DOHH2 (cell line): ENCODE results near the gene ZNF728.
"Not testable (repeated sequence)": the region's sequence is repeated elsewhere in the genome, so short reads cannot be mapped to it uniquely, and the experiment has no call there.

Experiments
- H3F3A ChIP-seq: fragments of 200-600 bp; sonication (generic), shearing (Covaris generic); 2 replicates; pipeline ENCODE4 v1.6.0; 2016; ENCODE audit warnings: antibody characterized with exemption, mild to moderate bottlenecking; ENCODE audit not compliant: control insufficient read depth, insufficient read depth
- H3K27ac ChIP-seq: fragments of 200-600 bp; sonication (generic); 2 replicates; pipeline ENCODE4 v1.5.1; 2014; ENCODE audit warnings: low read depth, mild to moderate bottlenecking, low read length, moderate library complexity
- H3K27me3 ChIP-seq: fragments of 200-600 bp; sonication (generic); 2 replicates; pipeline ENCODE4 v1.6.1; 2014; ENCODE audit warnings: mild to moderate bottlenecking, low read length, mixed read lengths; ENCODE audit not compliant: control insufficient read depth
- H3K36me3 ChIP-seq: fragments of 200-600 bp; sonication (generic); 2 replicates; pipeline ENCODE4 v1.6.1; 2014; ENCODE audit warnings: mild to moderate bottlenecking, low read length, moderate library complexity, mixed read lengths; ENCODE audit not compliant: control insufficient read depth
- H3K4me1 ChIP-seq: fragments of 200-600 bp; sonication (generic); 2 replicates; pipeline ENCODE4 v1.6.1; 2014; ENCODE audit warnings: mild to moderate bottlenecking, low read length, mixed read lengths; ENCODE audit not compliant: control insufficient read depth
- H3K4me2 ChIP-seq: fragments of 200-600 bp; sonication (generic); 2 replicates; pipeline ENCODE4 v1.6.0; 2014; ENCODE audit warnings: mild to moderate bottlenecking, low read length, moderate library complexity
- H3K4me3 ChIP-seq: fragments of 200-600 bp; sonication (generic); 2 replicates; pipeline ENCODE4 v1.5.1; 2014; ENCODE audit warnings: mild to moderate bottlenecking, low read length, mixed read lengths
- H3K79me2 ChIP-seq: fragments of 200-600 bp; sonication (generic); 2 replicates; pipeline ENCODE4 v1.6.1; 2014; ENCODE audit warnings: mild to moderate bottlenecking, low read length, mixed read lengths; ENCODE audit not compliant: control insufficient read depth
- H3K9me2 ChIP-seq: fragments of 200-600 bp; sonication (generic); replicated peaks from 2 replicates; pipeline ENCODE4 v1.6.1; 2014; ENCODE audit warnings: mild to moderate bottlenecking, low read length, mixed read lengths; ENCODE audit not compliant: control insufficient read depth
- H3K9me3 ChIP-seq: fragments of 200-600 bp; sonication (generic); 2 replicates; pipeline ENCODE4 v1.6.1; 2014; ENCODE audit warnings: antibody characterized with exemption, low read length, mixed read lengths; ENCODE audit not compliant: control insufficient read depth, insufficient read depth
- H4K20me1 ChIP-seq: fragments of 200-600 bp; sonication (generic); 2 replicates; pipeline ENCODE4 v1.6.0; 2014; ENCODE audit warnings: low read depth, mild to moderate bottlenecking, antibody characterized with exemption, low read length, moderate library complexity; ENCODE audit not compliant: control insufficient read depth, insufficient read depth
- EZH2phosphoT487 ChIP-seq: fragments of 200-600 bp; sonication (generic); IDR thresholded peaks from 2 replicates; pipeline ENCODE4 v1.6.1; 2017; ENCODE audit warnings: borderline replicate concordance, mild to moderate bottlenecking, antibody characterized with exemption, low read length, moderate library complexity, mixed read lengths
- TF ChIP-seq, protein P1 (sequence below): fragments of 200-600 bp; sonication (generic); IDR thresholded peaks from one replicate; pipeline ENCODE4 v1.5.1; 2014; ENCODE audit warnings: antibody characterized with exemption, mild to moderate bottlenecking, low read depth, low read length; ENCODE audit not compliant: poor library complexity, severe bottlenecking

Gene ZNF728

GRCh38 chr19:22976248-22976647, 26.7 kb downstream of the ZNF728 start:
- no peaks in the 10 kb centered on the region for H3F3A ChIP-seq
- H3K27me3 ChIP-seq = no peaks in the 10 kb centered on the region
- peaks cover 37% of the 10 kb centered on the region; the same call in 1 of the 2 replicates for H3K9me3 ChIP-seq
- no peak overlapping the region for H3K27ac ChIP-seq
- H3K4me3 ChIP-seq = no peak overlapping the region
- no peaks in the 10 kb centered on the region for H3K79me2 ChIP-seq
- H3K4me1 ChIP-seq = no peaks in the 10 kb centered on the region
- H3K4me2 ChIP-seq = no peak overlapping the region
- H4K20me1 ChIP-seq = no peaks in the 10 kb centered on the region
- H3K36me3 ChIP-seq = no peaks in the 10 kb centered on the region
- H3K9me2 ChIP-seq = no peaks in the 10 kb centered on the region
- no peak for TF ChIP-seq EZH2phosphoT487
- TF ChIP-seq, protein P1, sequence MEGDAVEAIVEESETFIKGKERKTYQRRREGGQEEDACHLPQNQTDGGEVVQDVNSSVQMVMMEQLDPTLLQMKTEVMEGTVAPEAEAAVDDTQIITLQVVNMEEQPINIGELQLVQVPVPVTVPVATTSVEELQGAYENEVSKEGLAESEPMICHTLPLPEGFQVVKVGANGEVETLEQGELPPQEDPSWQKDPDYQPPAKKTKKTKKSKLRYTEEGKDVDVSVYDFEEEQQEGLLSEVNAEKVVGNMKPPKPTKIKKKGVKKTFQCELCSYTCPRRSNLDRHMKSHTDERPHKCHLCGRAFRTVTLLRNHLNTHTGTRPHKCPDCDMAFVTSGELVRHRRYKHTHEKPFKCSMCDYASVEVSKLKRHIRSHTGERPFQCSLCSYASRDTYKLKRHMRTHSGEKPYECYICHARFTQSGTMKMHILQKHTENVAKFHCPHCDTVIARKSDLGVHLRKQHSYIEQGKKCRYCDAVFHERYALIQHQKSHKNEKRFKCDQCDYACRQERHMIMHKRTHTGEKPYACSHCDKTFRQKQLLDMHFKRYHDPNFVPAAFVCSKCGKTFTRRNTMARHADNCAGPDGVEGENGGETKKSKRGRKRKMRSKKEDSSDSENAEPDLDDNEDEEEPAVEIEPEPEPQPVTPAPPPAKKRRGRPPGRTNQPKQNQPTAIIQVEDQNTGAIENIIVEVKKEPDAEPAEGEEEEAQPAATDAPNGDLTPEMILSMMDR = no peak

- not testable (repeated sequence) for H3F3A ChIP-seq, H3K9me2 ChIP-seq, H3K36me3 ChIP-seq, H3K79me2 ChIP-seq, H3K4me1 ChIP-seq, H3K4me2 ChIP-seq, H3K27ac ChIP-seq, H4K20me1 ChIP-seq, H3K4me3 ChIP-seq, H3K27me3 ChIP-seq
- peaks cover 37% of the 10 kb centered on the region; the same call in 1 of the 2 replicates for H3K9me3 ChIP-seq
Observed at GRCh38 chr19:22975546-22976136, 27.3 kb downstream of the ZNF728 start.

- Histone ChIP-seq H3K36me3 (no peaks in the 10 kb centered on the region), H3K9me2 (no peaks in the 10 kb centered on the region), H4K20me1 (no peaks in the 10 kb centered on the region), H3K27me3 (no peaks in the 10 kb centered on the region), H3K79me2 (no peaks in the 10 kb centered on the region), H3K27ac (no peak overlapping the region), H3F3A (no peaks in the 10 kb centered on the region), H3K9me3 (peaks cover 16% of the 10 kb centered on the region; the same call in 1 of the 2 replicates), H3K4me1 (no peaks in the 10 kb centered on the region), H3K4me3 (no peak overlapping the region), H3K4me2 (no peak overlapping the region)
- TF ChIP-seq EZH2phosphoT487 = no peak
- TF ChIP-seq, protein P1 = no peak
Observed at GRCh38 chr19:22945560-22945959, 57.4 kb downstream of the ZNF728 start.

DNA sequence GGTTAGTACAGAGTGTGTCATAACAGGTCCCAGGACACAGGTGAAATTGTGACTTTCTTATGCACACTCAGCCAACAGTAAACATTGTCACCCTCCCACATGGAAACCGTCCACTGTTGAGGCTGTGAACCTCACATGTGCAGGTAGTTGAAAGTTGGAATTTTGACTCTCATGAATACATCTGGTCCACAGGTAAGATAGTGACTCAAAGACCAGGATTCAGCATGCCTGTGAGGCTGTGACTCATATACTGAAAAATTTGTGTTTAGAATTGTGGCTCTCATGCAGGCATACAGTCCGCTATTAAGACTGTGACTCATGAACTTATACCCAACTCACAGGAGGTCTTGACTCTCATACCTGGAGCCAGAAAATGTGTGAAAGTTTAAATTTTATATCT, 67.8 kb downstream of the ZNF728 start:
- Histone ChIP-seq H3K9me2 (no peaks in the 10 kb centered on the region), H3K9me3 (peaks cover 4% of the 10 kb centered on the region; the same call in 1 of the 2 replicates), H3K36me3 (no peaks in the 10 kb centered on the region), H3K4me3 (no peak overlapping the region), H3K27ac (no peak overlapping the region), H3F3A (no peaks in the 10 kb centered on the region), H4K20me1 (no peaks in the 10 kb centered on the region), H3K4me1 (no peaks in the 10 kb centered on the region), H3K27me3 (no peaks in the 10 kb centered on the region), H3K79me2 (no peaks in the 10 kb centered on the region), H3K4me2 (no peak overlapping the region)
- TF ChIP-seq, protein P1 = no peak
- TF ChIP-seq EZH2phosphoT487 = no peak

DNA sequence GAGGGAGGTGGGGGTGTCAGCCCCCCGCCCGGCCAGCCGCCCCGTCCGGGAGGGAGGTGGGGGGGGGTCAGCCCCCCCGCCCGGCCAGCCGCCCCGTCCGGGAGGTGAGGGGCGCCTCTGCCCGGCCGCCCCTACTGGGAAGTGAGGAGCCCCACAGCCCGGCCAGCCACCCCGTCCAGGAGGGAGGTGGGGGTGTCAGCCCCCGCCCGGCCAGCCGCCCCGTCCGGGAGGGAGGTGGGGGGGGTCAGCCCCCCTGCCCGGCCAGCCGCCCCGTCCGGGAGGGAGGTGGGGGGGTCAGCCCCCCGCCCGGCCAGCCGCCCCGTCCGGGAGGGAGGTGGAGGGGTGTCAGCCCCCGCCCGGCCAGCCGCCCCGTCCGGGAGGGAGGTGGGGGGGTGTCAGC, 75.4 kb downstream of the ZNF728 start:
- not testable (repeated sequence) for H3K36me3 ChIP-seq, H3K4me3 ChIP-seq, H3K4me2 ChIP-seq, H3K27me3 ChIP-seq, H3K4me1 ChIP-seq, H3K79me2 ChIP-seq, H3K9me3 ChIP-seq, H3F3A ChIP-seq, H3K9me2 ChIP-seq, H4K20me1 ChIP-seq, H3K27ac ChIP-seq

DNA sequence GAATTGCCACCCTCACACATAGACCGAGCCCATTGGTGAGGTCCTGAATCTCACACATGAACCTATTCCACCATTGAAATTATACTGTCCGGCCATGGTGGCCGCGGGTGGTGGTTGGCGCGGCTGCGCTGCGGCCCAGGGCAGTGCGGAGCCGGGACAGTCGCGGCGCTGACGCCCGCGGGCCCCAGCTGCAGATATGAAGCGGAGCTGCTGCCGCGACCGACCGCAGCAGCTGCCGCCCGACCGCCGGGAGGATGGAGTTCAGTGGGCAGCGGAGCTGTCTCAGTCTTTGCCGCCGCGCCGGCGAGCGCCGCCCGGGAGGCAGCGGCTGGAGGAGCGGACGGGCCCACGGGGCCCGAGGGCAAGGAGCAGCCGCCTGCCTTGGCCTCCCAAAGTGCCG, 77.8 kb downstream of the ZNF728 start:
- H3K9me3 ChIP-seq, H3K36me3 ChIP-seq, H4K20me1 ChIP-seq: not testable (repeated sequence)

More for the DNA sequence above, 77.8 kb downstream of the ZNF728 start:
- H3K27me3 ChIP-seq, H3F3A ChIP-seq, H3K9me2 ChIP-seq, H3K4me2 ChIP-seq, H3K79me2 ChIP-seq, H3K27ac ChIP-seq, H3K4me1 ChIP-seq, H3K4me3 ChIP-seq: not testable (repeated sequence)
